Heart left ventricle (tissue), 16 donors: ENCODE results near the gene SORCS2. TPM values are rescaled to one million over a fixed set of nuclear protein-coding genes. Genes with fewer than 3 reads are reported as not detected.

Experiments
- ATAC-seq, 4 donors: fragments of 200-7000 bp; cut with Tn5 transposase; one replicate each; pipeline ENCODE4 v1.9.1; 2020 to 2022; ENCODE audit warnings: moderate library complexity in 4 of 4, mild to moderate bottlenecking in 3 of 4, moderate number of reproducible peaks in 1 of 4
- DNase-seq, 5 donors: peaks; one replicate each; pipeline ENCODE4 v3.0.0-alpha.2; 2020
- H3K27ac ChIP-seq, 12 donors: fragments of 200-600 bp; sonication (generic) in 4 of 12; one replicate each; pipeline versions ENCODE4 v1.5.0 to v1.8.0; 2016 to 2022; ENCODE audit warnings: mild to moderate bottlenecking in 2 of 12
- H3K27me3 ChIP-seq, 9 donors: fragments of 200-600 bp; sonication (generic) in 2 of 9; one replicate each; pipeline versions ENCODE4 v1.5.1 to v1.8.0; 2016 to 2022; ENCODE audit warnings: mild to moderate bottlenecking in 3 of 9
- H3K36me3 ChIP-seq, 9 donors: fragments of 200-600 bp; sonication (generic) in 2 of 9; one replicate each; pipeline versions ENCODE4 v1.5.0 to v1.8.0; 2018 to 2022; ENCODE audit warnings: mild to moderate bottlenecking in 2 of 9
- H3K4me1 ChIP-seq, 12 donors: fragments of 200-600 bp; sonication (generic) in 4 of 12; one replicate each; pipeline versions ENCODE4 v1.5.0 to v1.8.0; 2016 to 2022; ENCODE audit warnings: mild to moderate bottlenecking in 3 of 12
- H3K4me3 ChIP-seq, 12 donors: fragments of 200-600 bp; sonication (generic) in 4 of 12; one replicate each; pipeline versions ENCODE4 v1.5.0 to v1.8.0; 2017 to 2022; ENCODE audit warnings: mild to moderate bottlenecking in 9 of 12, moderate library complexity in 4 of 12
- H3K9me3 ChIP-seq, 12 donors: fragments of 200-600 bp; sonication (generic) in 4 of 12; one replicate each; pipeline versions ENCODE4 v1.5.0 to v1.8.0; 2016 to 2022; ENCODE audit warnings: mild to moderate bottlenecking in 1 of 12
- CTCF ChIP-seq, 12 donors: fragments of 200-600 bp; sonication (generic) in 4 of 12; IDR thresholded peaks; one replicate each; pipeline versions ENCODE4 v1.5.0 to v1.8.0; 2018 to 2022; ENCODE audit warnings: antibody characterized with exemption in 12 of 12, mild to moderate bottlenecking in 5 of 12
- POLR2A ChIP-seq, 2 donors: fragments of 450-650 bp; IDR thresholded peaks; one replicate each; pipeline ENCODE4 v1.6.1; 2017; ENCODE audit warnings: antibody characterized with exemption in 2 of 2, mild to moderate bottlenecking in 2 of 2, moderate library complexity in 2 of 2
- WGBS, 4 donors: extraction: QIAGEN DNeasy Blood & Tissue Kit in 2 of 4; methylation state at CpG; one replicate each; pipeline versions ENCODE4 v1.1.5 to v1.1.7; 2013 to 2018; 5-methylcytosine and 5-hydroxymethylcytosine counted together
- intact Hi-C, 10 donors: fragments of 100-400 bp; cut with DNase I; formaldehyde crosslinking; loops; one replicate each; pipeline versions ENCODE4 v1.11.1 to v1.14.2; 2022
- polyA plus RNA-seq, 2 donors: library from polyadenylated mRNA; stranded (reverse); fragments of 200-250 nt; gene quantifications; one replicate each; pipeline ENCODE4 v1.2.3, GENCODE V29; 2013
- total RNA-seq, 9 donors: library from RNA; depleted of rRNA in 2 of 9; stranded (reverse); fragments of >200 nt in 2 of 9; fragmentation: NEBNext Ultra II Directional in 3 of 9; extraction: Animal tissue kit (Norgen Biotek cat#: 25700) in 3 of 9; gene quantifications; one replicate each; pipeline versions ENCODE4 v1.1.0 to v1.2.4, GENCODE V29; 2016 to 2023
- donor health status: ischemic (EF 13 %, LVEDD 7.1; RV severe dilation, severe dysfunction).
- donor health status: healthy with polysubstance abuse.
- donor health status: DM: no; HTN: yes; CAD: no.
- donor health status: DM: no; HTN: no; CAD: no.
- donor health status: ischemic (EF 25% LVEDD 6.9; RV normal size, moderate dysfunction).
- donor health status: ischemic (EF 25% LVEDD 5.7; RV mildly dilated, moderate dysfunction).
- donor health status: healthy.
- donor health status: DM: yes; HTN: yes; CAD: no.
- donor health status: ischemic (EF 35%, LVEDD 5.7; RV mildly dilated, moderate dysfunction).
- donor health status: nonischemic (EF 11% LVEDD 7.7; RV severe dilation, severe dysfunction).
- donor health status: DM: yes; HTN: yes; CAD: no.
- donor health status: PGD.
- donor health status: ischemic (EF 29% LVEDD 5.4; RV normal size, mild dysfunction).
- donor health status: nonischemic (EF 23%, LVEDD 6.1; RV moderate dilation, normal function).

Gene SORCS2
- total and polyA plus RNA-seq, 11 donors, result 0.28 to 5.5 (median 2.4) TPM

GRCh38 chr4:7654550-7655445 lies 462.5 kb downstream of the SORCS2 start:
- Histone ChIP-seq H3K27ac (no peak overlapping the region), H3K4me3 (no peak overlapping the region), H3K9me3 (no peaks in the 10 kb centered on the region), H3K4me1 (peaks cover 0 to 38% (median 0%) of the 10 kb centered on the region in 12 donors), H3K27me3 (peaks cover 0 to 39% (median 3%) of the 10 kb centered on the region in 9 donors), H3K36me3 (no peaks in the 10 kb centered on the region)
- DNase-seq (no peak), ATAC-seq (no peak)
- intact Hi-C loops, result no loop called here
- TF ChIP-seq POLR2A (IDR thresholded peaks at IDR 0.05) (no peak), CTCF (IDR thresholded peaks at IDR 0.05) (no peak)
- WGBS, 4 donors, result 72 to 78% (median 75%) methylated on average over 14 to 25 of the region's 25 CpGs

GRCh38 chr4:7655511-7656243 lies 463.3 kb downstream of the SORCS2 start:
- Histone ChIP-seq H3K36me3 (no peaks in the 10 kb centered on the region), H3K9me3 (no peaks in the 10 kb centered on the region), H3K27ac (no peak overlapping the region), H3K27me3 (peaks cover 0 to 39% (median 3%) of the 10 kb centered on the region in 9 donors), H3K4me3 (no peak overlapping the region), H3K4me1 (peaks cover 0 to 31% (median 0%) of the 10 kb centered on the region in 12 donors)
- WGBS, 4 donors, result 44 to 59% (median 49%) methylated on average over 26 to 32 of the region's 32 CpGs
- no peak for TF ChIP-seq CTCF (IDR thresholded peaks at IDR 0.05)
- no peak for TF ChIP-seq POLR2A (IDR thresholded peaks at IDR 0.05)
- intact Hi-C loops, result no loop called here
- no peak for ATAC-seq
- DNase-seq, result peak in 1 of 5 donors; percentile 57

- H3K36me3 ChIP-seq, result no peaks in the 10 kb centered on the region
These were observed 464.0 kb downstream of the SORCS2 start for GRCh38 chr4:7656244-7656800.

More at GRCh38 chr4:7656244-7656800, 464.0 kb downstream of the SORCS2 start:
- Histone ChIP-seq H3K27ac (no peak overlapping the region), H3K27me3 (peaks cover 0 to 39% (median 3%) of the 10 kb centered on the region in 9 donors), H3K4me3 (no peak overlapping the region), H3K4me1 (peaks cover 0 to 25% (median 0%) of the 10 kb centered on the region in 12 donors), H3K9me3 (no peaks in the 10 kb centered on the region)
- intact Hi-C loops, result no loop called here
- WGBS, 4 donors, result 86 to 91% (median 88%) methylated on average over 12 to 17 of the region's 17 CpGs
- no peak for TF ChIP-seq CTCF (IDR thresholded peaks at IDR 0.05)
- TF ChIP-seq POLR2A (IDR thresholded peaks at IDR 0.05), result no peak
- ATAC-seq, result no peak
- peak in 1 of 5 donors; percentile 59 for DNase-seq
